Subcutaneous abdominal adipose tissue (tissue), 5 donors: ENCODE results near the gene TMSB15C.
"Not testable (repeated sequence)": the region's sequence is repeated elsewhere in the genome, so short reads cannot be mapped to it uniquely, and the experiment has no call there.

Experiments
- H3K27ac ChIP-seq: one replicate; pipeline ENCODE4 v1.7.0; 2013; ENCODE audit warnings: low read depth, mild to moderate bottlenecking, inconsistent platforms, low read length, moderate library complexity
- H3K27me3 ChIP-seq, 5 donors: one replicate each; pipeline ENCODE4 v1.7.0; 2013; ENCODE audit warnings: low read length in 5 of 5, inconsistent platforms in 1 of 5; ENCODE audit not compliant: control insufficient read depth in 5 of 5, insufficient read depth in 4 of 5
- H3K36me3 ChIP-seq, 5 donors: one replicate each; pipeline ENCODE4 v1.7.0; 2013; ENCODE audit warnings: low read length in 5 of 5; ENCODE audit not compliant: control insufficient read depth in 5 of 5, insufficient read depth in 5 of 5
- H3K4me1 ChIP-seq, 5 donors: one replicate each; pipeline ENCODE4 v1.7.0; 2013; ENCODE audit warnings: low read length in 5 of 5, mild to moderate bottlenecking in 3 of 5, moderate library complexity in 1 of 5; ENCODE audit not compliant: control insufficient read depth in 5 of 5, insufficient read depth in 5 of 5
- H3K4me3 ChIP-seq, 5 donors: one replicate each; pipeline ENCODE4 v1.7.0; 2013; ENCODE audit warnings: low read length in 5 of 5, low read depth in 1 of 5
- H3K9ac ChIP-seq, 5 donors: one replicate each; pipeline ENCODE4 v1.7.0; 2013; ENCODE audit warnings: low read length in 5 of 5, mild to moderate bottlenecking in 4 of 5, moderate library complexity in 3 of 5
- H3K9me3 ChIP-seq, 5 donors: one replicate each; pipeline ENCODE4 v1.7.0; 2013; ENCODE audit warnings: low read length in 5 of 5; ENCODE audit not compliant: control insufficient read depth in 5 of 5
- donor health status: healthy.
- donor health status: healthy.
- donor health status: healthy.
- donor health status: healthy.
- donor health status: healthy.

TMSB15C gene

DNA sequence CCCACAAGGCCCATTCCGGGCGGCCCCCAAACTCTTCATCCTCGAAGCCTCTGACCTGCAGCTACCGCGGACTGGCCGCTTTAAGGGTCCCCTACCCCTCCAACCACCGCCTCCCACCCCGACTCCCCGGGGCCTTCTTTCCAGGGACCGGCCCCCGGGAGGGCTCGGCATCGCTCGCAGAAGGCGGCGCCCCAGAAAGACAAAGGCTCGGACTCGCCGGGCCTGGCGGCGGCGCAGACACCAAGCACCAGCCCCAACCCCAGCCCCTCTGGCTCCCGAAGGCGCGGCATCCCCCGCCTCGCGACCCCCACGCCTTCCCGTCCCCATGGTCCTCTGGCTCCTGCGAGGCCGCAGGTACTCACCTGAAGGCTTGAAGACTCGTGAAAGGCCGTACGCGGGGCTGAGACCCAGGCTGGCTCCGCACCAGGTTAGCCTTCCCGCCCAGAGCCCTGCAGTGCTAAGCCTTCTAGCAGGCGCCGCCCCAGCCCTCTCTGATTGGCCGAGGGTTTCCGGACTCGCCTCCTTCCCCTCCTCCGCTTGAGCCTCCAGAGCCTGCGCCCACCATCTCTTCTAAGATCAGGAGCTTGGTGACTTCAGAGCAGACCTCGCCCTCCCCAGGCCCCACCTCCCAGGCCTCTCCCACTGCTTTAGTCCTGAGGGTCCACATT, at the start of gene TMSB15C:
Gene TMSB15C (minus strand): TSS at position 459 of the 668 bp plus-strand sequence.
- not testable (repeated sequence) for H3K9me3 ChIP-seq, H3K4me1 ChIP-seq, H3K9ac ChIP-seq, H3K27ac ChIP-seq, H3K4me3 ChIP-seq, H3K36me3 ChIP-seq, H3K27me3 ChIP-seq

DNA sequence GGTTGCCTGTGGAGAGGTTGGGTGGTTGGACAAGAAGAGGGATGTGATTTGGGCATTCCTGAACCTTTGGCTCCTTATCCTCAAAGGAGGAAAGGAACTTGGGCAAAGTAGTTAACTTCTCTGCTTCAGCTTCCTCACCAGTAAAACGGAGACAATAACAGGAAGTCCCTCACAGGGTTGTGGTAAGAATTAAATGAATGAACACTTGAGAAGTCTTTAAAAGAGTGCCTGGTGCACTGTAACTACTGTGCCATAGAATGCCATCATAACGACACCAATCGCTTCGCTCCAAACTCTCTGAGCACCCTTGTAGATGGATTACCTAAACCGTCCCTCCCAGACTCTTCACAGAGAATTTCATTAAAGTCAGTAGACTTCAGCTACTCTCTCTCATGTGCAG, 46.8 kb upstream of the TMSB15C start:
- H3K27ac ChIP-seq: no peak overlapping the region
- peaks cover 0 to 9% (median 2%) of the 10 kb centered on the region in 5 donors for H3K27me3 ChIP-seq
- no peaks in the 10 kb centered on the region for H3K36me3 ChIP-seq
- no peaks in the 10 kb centered on the region for H3K9me3 ChIP-seq
- H3K4me3 ChIP-seq: no peak overlapping the region
- peaks cover 0 to 3% (median 0%) of the 10 kb centered on the region in 5 donors for H3K4me1 ChIP-seq
- H3K9ac ChIP-seq: peak overlapping the region in 1 of 5 donors; percentile 42

DNA sequence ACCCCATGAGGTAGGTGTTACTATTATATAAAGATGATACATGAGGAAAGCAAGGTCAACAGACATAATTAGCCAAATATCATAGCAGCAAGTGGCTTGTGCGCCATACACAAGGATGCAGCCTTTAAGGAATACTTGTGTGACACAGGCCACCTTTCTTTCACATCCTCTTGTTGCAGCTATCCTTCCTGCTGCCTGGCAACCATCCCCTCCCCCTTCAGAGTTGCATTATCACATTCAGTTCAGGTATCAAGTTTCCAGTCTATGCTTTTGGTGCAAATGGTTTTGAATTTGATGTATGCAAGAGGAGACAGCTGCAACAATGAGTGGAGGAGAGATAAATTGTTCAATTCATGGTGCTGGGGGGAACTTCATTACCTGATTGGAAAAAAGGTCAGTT, 42.7 kb upstream of the TMSB15C start:
- Histone ChIP-seq H3K27ac (no peak overlapping the region), H3K27me3 (peaks cover 3 to 20% (median 11%) of the 10 kb centered on the region in 5 donors), H3K4me3 (no peak overlapping the region), H3K36me3 (no peaks in the 10 kb centered on the region), H3K4me1 (peaks cover 0 to 3% (median 0%) of the 10 kb centered on the region in 5 donors), H3K9me3 (no peaks in the 10 kb centered on the region), H3K9ac (no peak overlapping the region)

DNA sequence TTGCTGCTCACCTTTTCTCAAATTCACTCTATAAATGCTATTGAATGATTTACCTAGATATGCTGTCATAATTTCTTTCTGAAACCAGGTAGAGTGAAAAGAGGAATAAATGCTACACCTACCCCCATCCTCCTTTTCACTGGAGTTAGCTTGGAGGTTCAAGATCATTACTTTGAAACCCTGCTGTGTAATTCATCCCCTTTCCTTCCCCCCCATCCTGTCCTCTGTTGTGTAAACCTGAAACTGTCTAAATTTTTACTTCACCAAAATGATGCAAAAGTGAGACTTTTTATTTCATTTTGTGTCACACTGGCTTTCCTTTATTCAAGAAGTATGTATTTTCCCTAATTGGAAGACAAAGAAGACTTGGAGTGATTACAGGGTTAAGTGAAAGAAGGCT, 41.7 kb upstream of the TMSB15C start:
- H3K9ac ChIP-seq: no peak overlapping the region
- H3K9me3 ChIP-seq: no peaks in the 10 kb centered on the region
- peaks cover 0 to 6% (median 3%) of the 10 kb centered on the region in 5 donors for H3K4me1 ChIP-seq
- no peak overlapping the region for H3K4me3 ChIP-seq
- H3K27me3 ChIP-seq: peaks cover 3 to 24% (median 15%) of the 10 kb centered on the region in 5 donors
- H3K27ac ChIP-seq: no peak overlapping the region
- no peaks in the 10 kb centered on the region for H3K36me3 ChIP-seq

DNA sequence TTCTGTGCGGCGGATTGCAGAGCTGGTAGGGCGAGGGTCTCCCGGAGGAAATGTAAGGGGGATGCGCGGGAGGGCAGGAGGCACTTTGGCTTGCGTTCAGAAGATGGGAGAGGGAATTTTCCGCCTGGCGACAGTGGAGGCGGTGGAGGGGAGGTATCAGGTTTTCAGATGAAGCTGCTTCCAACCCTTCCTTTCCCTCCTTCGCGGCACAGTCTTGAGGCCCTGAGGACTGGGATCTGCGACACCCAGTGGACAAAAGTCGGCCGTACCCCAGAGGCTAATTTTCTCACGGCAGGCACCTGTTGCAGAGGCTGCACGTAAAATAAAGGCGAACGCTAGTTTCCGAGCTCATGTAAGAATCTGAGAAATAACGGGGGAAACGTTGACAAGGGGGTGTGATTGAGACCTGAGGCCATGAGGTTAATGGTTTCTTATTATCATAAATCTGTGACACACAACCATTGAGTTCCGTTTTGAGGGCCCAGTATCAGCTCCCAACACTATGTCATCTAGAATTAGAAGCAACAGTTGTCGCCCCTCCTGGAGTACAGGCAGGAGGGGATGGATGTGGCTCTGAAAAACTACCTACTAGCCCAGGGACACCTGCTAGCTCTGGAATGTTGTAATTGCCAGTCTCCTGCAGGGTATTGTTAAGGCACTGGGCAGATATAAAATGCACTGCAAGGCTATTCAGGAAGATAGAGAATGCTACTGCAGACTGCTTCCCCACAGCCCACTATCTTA, 37.4 kb upstream of the TMSB15C start:
- Histone ChIP-seq H3K27ac (no peak overlapping the region), H3K4me1 (peaks cover 0 to 11% (median 8%) of the 10 kb centered on the region in 5 donors), H3K36me3 (no peaks in the 10 kb centered on the region), H3K9me3 (no peaks in the 10 kb centered on the region), H3K27me3 (peaks cover 8 to 29% (median 23%) of the 10 kb centered on the region in 5 donors), H3K9ac (no peak overlapping the region), H3K4me3 (peak overlapping the region; percentile 38 to 68 (median 63))

DNA sequence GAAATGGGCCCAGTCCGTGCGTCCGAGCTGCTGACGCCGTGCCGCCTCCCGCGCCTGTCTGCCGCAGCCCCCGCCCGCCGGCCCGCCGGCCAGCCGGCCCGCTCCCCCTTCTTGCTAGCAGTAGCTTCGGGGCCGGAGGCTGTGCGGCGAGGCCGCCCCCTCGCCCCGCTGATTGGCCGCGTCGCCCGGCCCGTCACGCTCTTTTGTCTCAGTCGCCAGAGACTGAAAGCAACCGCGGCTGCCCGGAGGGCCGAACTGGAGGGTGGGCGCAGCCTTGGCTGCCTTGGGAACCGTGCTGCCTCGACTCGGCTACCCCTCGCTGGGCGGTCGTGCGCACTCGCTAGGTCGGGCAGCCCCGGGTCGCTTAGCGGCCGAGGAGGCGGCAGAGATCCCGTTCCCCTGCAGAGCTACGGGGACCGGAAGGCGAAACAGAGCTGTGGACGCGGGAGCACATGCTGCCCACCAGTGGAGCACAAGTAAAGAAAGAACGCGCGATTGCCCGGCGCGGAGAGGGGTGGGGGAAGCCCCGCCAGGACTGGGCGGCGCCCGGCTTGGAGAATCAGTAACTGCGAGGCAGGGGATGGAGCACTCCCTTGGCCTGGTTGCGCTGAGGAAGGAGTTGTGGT, 36.4 kb upstream of the TMSB15C start, which contains the start of gene ZCCHC18:
Gene ZCCHC18 (plus strand): TSS at position 198 of the 626 bp plus-strand sequence. CDS start 1,589 bp downstream, outside the sequence.
- Histone ChIP-seq H3K9ac (peak within 1 kb of the TSS in 3 of 5 donors; percentile 28 to 71 (median 35)), H3K27me3 (peaks cover 8 to 28% (median 23%) of the 10 kb centered on the region in 5 donors), H3K36me3 (no peaks in the 10 kb centered on the region), H3K9me3 (no peaks in the 10 kb centered on the region), H3K27ac (no peak within 1 kb of the TSS), H3K4me1 (peaks cover 0 to 11% (median 8%) of the 10 kb centered on the region in 5 donors), H3K4me3 (peak within 1 kb of the TSS; percentile 56 to 68 (median 64))

DNA sequence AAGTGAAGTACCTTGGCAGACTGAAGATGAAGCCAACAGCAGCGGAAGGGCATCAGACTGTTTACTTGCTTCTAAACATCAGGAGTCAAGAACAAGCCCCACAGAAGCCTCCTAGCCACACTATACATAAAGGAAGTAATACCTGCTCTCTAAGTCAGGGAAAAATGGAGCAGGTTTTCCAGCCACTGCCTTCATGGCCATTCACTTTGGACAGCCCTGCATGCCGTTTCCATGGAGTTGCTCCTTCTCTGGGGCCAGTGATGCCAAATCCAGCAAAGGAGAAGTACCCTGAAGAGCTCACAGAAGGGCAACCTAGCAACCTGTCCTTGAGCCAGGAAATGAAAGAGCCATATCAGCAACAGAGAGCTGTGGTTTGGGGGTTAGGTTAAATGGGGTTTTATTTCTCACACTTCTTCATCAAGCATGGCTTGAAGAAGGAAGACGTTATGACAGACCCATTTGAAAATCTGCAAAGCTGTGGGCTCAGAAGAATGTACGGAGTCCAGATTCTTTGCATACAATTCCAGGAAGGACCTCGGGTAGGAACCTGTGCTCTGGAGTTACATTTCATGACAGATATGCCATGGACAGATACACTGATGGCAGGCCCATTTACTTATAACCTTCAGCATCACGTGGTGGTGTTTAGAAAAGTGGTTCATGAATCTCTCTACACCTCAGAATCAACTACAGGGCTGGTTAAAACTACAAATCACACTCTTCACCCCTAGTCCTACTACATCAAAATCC, 34.6 kb upstream of the TMSB15C start:
- not testable (repeated sequence) for H3K4me3 ChIP-seq, H3K9me3 ChIP-seq, H3K27ac ChIP-seq, H3K9ac ChIP-seq, H3K36me3 ChIP-seq
- H3K27me3 ChIP-seq: peaks cover 3 to 29% (median 19%) of the 10 kb centered on the region in 5 donors
- peaks cover 0 to 11% (median 8%) of the 10 kb centered on the region in 5 donors for H3K4me1 ChIP-seq

DNA sequence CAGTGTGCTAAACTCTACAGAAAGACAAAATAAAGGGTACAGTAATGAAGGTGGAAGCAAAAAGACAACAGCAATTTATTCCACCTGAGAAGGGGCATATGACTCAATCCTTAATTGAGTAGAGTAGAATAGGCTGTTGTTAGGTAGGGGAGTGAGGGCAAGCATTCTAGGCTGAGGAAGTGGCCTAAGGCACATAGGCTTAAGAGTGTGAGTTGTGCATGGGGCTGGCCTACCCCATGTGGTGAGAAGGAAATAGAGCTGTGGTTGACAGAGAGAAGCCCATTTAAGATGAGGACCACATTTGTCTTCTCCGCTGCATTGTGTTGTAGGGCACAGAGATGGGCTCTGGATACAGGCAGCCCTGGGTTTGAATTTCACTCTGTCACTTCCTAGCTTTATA, 32.9 kb upstream of the TMSB15C start:
- Histone ChIP-seq H3K9ac (no peak overlapping the region), H3K9me3 (no peaks in the 10 kb centered on the region), H3K36me3 (no peaks in the 10 kb centered on the region), H3K27ac (no peak overlapping the region), H3K27me3 (peaks cover 3 to 29% (median 21%) of the 10 kb centered on the region in 5 donors), H3K4me3 (no peak overlapping the region), H3K4me1 (peaks cover 0 to 11% (median 8%) of the 10 kb centered on the region in 5 donors)

DNA sequence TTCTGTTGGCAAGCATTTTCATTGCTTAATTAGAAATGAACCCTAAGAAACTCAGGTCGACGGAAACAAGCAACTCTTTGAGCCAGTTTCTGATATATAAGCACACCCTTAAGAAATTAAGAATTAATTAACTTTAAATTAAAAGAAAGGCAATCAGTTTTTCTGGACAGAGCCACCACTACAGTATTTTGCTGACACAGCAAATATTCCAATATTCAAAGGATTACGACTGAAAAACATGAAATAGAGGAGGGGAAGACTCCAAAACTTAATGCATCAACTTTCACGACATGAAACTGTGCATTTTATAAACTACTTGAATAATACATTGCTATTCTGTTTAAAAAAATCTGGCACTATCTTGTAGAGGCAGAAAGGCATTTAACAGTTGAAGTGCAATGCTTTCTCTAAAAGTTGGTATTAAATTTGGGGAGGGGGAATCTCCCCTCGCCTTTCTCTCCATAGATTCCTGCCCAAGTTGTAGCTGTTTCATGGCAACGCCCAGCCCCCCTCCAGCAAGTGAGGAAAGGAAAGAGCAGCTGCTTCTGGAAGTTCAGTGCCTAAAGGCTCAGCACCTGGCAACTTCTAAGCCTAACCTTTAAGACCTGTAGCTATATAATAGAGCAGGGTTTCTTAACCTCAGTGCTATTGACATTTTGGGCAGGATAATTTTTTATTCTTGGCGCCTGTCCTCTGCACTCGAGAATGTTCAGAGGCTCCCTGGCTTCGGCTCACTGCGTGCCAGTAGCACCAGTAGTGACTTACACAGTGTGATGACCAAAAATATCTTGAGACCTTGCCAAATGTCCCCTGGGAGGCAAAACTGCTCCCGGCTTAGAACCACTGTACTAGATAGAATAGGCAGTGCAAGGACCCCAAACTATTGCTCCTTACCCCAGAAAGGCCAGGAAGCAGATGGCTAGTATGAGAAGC, 29.6 kb upstream of the TMSB15C start:
- Histone ChIP-seq H3K4me1 (no peaks in the 10 kb centered on the region), H3K9ac (no peak overlapping the region), H3K27me3 (peaks cover 0 to 26% (median 12%) of the 10 kb centered on the region in 5 donors), H3K9me3 (no peaks in the 10 kb centered on the region), H3K36me3 (no peaks in the 10 kb centered on the region), H3K27ac (no peak overlapping the region), H3K4me3 (no peak overlapping the region)
